NCI-H2227 treated with DMSO at 0.1 percent for 48 hours (cell line): ENCODE measurements around the gene RMDN2.
"Not testable (repeated sequence)": the region's sequence is repeated elsewhere in the genome, so short reads cannot be mapped to it uniquely, and the experiment has no call there.

Experiments used
- DNase-seq: peaks from one replicate; lab custom pipeline; 2025; lab: John Stamatoyannopoulos, UW

The RMDN2 gene

DNA sequence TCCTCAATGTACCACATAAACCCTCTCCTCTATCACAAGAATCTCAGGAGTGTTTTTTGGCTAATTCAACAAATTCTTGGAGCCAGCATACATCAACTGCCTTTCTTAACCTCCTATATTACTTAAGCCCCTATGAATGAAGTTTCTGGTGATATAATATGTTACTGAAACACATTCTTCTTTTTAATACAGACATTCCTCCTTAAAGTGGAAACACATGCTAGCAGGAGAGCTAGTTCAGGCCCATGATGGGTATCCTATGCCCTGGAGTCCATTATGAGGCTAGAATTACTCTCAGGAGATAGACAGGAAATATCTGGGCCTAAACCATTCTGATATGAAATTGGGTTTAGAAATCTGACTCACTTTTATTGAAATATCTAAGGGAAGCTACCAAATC is 26.6 kb upstream of the RMDN2 start:
- no peak for DNase-seq

DNA sequence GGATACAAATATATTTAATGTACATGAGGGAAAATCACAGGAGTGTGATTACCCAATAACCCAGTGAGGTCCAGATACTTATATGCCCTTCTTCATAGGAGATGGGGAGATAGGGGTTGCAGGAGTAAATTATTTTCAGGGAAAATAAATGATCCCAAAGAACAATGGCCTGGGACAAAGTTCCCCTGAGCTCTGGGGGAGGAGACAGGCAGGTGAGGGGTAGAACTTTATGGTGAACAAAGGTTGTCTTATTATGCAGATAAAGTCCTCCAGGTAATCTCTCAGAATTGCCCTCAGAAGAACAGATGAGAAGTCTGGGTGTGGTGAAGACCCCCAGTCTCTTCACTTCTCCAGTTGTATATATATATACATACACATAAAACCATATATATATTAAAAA is 22.1 kb upstream of the RMDN2 start:
- DNase-seq, result no peak

DNA sequence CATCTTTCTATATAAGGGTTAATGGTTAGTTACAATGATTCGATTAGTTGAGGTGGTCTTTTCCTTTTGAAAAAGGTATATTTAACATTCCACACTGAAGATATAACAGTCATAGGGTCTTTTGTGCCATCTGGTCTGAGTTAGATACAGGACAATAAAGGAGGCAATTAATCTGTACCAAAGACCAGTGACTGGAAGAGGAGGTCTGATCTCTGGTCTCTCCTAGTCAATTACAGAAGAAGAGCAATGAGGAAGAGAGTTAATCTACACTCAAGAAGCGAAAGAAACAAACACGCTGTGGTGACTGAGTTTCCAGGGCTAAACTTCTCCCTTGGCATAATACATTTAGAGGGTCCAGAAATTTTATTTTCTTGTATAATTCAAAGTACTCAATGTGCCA is 20.7 kb upstream of the RMDN2 start:
- no peak for DNase-seq

DNA sequence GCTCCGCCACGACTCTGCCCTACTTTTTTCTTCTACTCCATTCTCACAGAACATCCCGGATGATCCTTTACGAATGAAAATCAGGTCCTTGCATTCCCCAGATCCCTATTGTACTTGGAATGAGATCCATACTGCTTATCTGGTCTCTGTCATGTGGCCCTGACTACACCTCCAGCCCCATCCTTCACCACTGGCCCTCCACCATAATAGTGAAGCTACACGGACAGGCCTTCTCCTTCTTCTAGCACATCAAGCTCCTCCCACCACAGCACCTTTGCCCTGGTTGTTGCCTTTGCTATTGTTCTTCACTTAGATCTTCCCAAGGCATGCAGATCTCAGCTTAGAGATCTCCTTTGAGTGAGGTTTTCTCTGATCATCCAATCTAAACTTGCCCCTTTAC is 20.1 kb upstream of the RMDN2 start:
- no peak for DNase-seq

DNA sequence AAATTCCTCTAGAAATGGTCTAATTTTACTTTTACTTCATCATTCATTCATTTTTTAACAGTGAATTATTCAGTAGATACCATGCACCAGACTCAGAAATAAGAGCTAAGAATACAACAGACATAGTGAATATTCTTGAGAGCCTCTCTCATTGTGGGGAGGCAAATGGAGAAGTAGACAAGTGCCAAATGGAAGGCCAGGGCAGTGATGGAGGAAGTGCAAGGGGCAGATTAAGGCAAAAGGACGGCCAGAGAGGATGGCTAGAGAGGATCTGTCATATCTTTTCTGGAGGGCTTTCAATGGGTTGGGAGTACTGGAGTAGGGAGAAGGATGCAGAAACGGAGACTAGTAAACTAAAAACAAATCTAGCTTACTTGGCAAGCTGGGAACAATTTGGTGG is 19.0 kb upstream of the RMDN2 start:
- no peak for DNase-seq

DNA sequence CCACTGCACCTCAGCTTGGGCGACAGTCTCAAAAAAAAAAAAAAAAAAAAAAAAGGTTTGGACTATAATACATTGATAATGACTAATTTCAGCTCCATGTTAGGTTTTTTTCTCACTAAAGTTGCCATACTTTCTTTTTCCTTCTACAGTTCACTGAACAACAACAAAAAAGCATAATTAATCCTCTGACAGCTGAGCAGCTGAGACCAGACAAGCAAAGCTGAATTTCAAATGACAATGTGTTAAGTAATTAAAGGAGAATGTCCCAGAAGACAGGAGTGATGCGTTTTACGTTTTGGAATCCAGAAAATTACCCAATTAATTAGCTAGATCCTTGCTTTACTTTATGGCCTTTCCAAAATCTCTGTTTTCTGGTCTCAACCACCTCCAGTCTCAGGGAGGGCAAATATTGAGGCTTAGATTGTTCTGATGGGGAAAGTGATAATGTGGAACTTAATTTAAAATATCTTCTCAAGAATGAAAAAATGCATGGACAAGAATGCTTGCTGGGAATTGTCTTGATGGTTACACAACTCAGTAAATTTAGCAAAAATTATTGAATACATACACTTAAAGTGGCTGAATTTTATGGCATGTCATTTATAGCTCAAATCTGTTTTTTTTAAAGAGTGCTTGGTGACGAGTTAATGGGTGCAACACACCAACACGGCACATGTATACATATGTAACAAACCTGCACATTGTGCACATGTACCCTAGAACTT is 17.4 kb upstream of the RMDN2 start:
- no peak for DNase-seq

DNA sequence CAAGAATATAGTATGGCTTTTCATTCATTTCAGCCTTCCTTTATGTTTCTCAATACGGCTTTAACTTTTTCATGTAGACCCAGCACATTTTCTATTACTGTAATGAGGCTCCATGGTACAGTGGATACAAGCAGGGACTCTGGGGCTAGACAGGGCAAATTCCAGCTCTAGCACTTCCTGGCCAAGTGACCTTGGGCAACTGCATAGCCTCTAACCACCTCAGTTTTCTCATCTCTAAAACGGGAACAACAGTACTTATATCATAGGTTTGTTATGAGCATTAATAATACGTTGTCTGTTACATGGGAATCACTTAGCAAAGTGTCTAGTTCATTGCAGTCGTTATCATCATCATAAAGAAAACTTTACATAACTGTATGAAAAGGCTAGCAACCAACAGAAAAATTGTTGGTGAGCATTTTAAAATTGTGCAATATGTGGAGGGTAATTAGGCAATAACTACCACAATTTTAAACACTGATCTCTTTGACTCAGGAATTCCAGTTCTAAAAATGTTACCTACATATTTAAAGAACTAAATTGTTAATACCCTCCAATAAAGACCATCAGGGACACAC is 13.7 kb upstream of the RMDN2 start:
- no peak for DNase-seq

DNA sequence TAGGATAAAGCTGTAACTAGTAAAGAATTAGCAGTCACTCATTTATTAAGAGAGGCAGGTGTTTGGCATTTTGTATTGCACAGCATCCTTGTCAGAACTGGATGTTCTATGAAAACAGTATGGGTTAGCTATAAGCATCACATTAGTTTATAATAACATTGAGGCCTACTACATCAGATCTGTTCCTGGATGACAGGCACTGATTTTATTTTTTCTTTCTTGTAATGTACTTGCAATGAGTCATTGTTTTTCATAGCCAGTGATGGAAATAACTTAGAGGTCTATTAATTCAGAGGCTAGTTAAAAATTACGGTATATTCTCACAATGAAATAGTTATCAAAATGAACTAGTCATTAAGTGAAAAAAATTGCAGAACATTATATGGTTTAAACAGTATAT is 13.0 kb upstream of the RMDN2 start:
- no peak for DNase-seq

DNA sequence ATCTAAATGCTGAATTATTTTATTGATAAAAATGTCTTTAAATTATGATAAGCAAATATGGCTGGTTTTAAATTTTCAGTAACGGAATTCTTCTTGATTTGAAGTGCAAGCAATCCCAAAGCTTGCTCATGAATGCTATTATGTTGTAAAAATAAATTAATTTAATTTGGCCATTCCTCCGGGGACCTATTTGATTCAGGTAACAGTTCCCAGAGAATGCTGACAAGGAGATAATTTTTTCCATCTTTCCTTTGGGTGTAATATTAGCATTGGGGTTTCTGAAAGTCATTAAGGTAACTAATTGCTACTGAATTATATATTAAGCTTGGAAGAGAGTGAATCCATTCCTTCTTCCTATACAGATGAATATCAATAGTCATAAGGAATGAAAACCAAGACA is 12.5 kb upstream of the RMDN2 start:
- no peak for DNase-seq

DNA sequence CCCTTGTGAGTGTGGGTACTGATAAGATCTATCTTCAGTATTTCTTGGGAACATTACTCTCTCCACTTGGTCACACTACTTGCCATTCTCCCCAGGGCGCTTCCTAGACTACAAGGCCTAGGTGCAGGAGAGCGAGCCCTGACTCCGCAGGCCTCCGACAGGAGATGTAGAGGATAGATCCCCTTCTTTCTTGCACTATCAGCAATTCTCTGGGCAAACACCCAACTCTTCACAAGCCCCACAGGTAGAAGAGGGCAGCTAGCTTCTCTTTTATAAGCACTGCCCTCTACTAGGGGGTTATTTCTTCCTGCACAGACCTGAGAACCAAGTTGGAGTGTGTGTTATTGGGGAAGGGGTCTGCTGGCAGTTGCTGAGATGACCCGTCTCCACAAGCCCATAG is 10.7 kb upstream of the RMDN2 start:
- no peak for DNase-seq

DNA sequence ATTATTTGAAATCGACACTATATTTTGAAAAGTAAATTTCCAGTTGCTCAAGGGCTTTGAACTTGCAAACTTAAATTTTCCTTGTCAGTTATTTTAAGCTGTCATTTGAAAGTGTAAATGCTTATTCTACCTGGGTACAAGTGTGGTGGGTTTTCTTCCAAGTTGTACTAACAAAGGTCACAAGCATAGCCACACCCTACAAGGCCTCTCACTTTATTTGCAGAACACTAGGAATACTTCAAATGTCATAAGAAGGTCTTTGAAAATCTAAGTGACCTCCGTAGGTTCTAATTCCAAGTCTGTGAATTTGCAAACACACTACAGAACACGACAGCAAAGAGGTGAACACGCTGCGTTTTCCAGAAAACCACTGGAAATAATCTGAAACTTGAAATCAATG is 9.3 kb upstream of the RMDN2 start:
- DNase-seq, result no peak

DNA sequence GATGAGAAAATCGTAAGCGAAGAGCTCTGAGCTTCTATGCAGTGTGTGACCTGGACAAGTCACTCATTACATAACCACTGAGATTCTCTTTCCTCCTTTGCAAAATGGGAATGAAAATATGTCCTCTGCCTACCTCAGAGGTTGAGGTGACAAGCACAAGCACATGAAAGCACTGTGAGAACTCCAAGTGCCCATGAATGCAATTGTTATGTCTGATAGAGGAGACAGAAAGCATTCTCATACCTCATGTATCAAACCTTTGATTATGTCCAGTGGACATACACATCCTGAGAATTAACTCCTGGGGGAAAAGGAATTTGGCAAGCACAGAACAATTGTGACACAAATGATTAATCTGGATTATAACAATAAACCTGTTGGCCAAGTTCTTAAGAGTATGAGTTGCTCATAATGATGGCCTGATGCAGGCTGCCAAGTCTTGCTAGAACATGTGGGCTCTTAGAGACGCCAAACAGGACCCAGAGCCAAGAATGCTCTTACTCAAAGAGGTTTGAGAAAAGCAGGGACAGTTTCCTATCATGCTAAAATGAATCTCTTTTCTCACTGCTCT is 8.5 kb upstream of the RMDN2 start:
- DNase-seq, result no peak

DNA sequence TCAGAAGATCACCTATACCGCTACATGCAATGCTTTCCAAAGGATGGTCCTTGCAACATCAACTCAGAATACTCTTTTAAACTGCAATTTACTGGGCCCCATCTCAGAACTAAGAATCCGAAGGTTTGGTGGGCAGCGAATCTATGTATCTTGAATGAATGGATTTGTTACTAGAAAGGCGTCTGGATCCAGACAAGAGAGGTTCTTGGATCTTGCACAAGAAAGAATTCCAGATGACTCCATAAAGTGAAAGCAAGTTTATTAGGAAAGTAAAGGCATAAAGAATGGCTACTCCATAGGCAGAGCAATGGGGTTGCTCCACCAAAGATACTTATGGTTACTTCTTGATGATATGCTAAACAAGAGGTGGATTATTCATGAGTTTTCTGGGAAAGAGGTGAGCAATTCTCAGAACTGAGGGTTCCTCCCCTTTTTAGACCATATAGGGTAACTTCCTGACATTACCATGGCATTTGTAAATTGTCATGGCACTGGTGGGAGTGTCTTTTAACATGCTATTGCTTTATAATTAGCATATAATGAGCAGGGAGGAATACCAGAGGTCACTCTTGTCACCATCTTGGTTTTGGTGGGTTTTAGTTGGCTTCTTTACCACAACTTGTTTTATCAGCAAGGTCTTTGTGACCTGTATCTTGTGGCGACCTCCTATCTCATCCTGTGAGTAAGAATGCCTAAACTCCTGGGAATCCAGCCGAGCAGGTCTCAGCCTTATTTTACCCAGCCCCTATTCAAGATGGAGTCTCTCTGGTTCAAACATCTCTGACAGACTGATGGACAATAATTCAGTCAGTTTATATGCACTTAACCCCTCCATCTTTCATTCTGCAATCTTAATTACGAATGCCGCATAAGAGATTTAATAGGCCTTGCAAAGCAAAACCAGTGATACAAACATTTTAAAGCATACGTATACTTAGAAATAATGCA is 7.5 kb upstream of the RMDN2 start:
- no peak for DNase-seq

DNA sequence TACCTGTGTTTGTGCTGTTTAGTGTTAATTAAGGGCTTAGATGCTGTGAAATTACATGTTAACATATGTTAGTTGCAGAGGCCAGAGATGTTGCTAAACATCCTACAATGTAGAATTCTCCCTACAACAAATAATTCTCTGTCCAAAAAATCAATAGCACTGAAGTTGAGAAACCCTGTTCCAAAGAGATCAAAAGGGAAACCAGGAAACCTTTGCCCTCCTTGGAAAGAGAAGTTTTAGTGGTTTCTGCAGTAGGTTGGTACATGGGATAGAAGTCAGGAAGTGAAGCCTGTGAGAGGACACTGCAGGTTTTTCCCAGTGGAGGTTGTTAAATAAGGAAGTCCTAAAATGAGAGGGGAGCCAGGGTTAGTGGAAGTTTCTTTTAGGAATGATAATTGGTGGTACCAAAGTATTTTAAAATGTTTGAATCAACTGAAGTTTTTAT is 6.3 kb upstream of the RMDN2 start:
- no peak for DNase-seq

DNA sequence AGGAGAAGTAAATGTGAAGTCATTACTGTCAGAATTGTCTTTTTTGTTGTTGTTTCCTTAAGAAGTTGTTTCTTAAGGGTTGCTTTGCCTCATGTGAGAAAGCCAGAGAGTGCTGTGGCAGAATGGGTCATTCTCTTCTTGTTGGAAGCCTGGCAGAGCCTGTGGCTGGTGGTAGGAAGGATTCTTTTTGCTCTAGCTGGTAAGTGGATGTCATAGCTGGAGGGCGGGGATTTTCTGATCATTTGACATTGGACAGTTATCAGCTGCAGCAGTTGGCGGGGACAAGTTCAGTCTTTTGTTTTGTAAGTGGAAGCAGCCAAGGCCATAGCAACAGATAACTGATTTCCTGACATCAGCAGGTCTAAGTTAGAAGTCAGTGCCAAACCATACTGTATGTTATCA is 5.5 kb upstream of the RMDN2 start:
- no peak for DNase-seq

DNA sequence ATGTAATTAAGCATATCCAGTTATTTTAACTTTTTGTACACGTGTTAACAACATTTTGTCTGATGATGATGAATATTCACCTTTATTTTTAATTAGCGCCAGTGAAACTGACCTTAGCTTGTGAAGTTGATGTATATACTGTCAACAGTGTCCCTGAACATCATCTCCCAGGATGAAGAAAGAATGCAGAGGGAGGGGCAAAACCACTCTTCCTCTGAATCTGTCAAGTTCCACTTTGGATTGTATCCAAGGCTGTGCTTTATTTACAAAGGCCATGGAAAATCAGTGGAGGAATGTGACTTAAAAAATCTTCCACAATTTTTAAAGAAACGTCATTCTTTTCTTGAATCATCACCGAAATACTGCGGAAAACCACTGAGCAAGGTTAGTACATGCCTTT is 4.5 kb upstream of the RMDN2 start:
- no peak for DNase-seq

DNA sequence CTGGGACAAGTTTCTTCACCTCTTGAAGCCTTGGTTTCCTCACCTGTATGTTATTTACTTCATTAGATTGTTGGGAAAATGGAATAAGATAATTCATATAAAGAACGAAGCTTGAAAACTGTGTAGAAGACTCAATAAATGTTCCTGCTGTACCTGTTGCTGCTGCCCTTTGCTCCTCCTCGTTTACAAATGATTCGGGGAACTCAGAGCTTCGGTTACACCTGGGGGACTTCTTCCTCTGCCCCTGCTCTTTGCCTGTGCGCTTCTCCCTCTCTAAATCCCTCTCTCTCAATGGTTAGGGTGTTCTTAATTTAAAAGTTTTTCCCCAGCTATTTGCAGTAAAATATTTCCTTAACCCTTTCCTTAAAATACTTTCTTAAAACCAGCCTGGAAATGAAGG is 3.3 kb upstream of the RMDN2 start:
- no peak for DNase-seq

DNA sequence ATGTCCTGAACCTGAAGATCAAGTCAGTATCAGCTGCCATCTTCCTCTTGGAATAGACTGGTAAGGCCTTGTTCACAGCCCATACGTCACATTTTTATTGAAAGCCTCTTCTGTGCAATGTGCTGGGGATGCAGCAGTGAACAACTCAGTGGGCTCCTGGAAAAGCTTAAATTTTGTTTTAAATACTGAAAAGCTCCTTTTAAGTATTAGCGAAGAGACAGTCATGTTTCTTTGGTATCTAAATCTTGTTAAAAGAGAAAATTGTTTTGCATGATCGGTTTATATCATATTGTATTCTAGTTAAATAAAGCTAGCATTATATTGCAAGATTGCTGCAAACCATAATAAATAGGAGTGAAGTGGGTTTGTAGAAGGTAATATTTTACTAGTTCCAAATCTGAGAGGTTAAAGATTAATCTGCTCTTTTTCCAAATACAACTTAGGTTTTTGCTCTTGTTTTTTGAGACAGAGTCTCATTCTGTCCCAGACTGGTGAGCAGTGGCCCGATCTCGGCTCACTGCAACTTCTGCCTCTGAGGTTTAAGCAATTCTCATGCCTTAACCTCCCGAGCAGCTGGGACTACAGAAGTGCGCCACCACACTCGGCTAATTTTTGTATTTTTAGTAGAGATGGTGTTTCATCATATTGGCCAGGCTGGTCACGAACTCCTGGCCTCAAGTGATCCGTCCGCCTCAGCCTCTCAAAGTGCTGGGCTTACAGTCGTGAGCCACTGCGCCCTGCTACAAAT is 1.6 kb upstream of the RMDN2 start:
- DNase-seq, result no peak

DNA sequence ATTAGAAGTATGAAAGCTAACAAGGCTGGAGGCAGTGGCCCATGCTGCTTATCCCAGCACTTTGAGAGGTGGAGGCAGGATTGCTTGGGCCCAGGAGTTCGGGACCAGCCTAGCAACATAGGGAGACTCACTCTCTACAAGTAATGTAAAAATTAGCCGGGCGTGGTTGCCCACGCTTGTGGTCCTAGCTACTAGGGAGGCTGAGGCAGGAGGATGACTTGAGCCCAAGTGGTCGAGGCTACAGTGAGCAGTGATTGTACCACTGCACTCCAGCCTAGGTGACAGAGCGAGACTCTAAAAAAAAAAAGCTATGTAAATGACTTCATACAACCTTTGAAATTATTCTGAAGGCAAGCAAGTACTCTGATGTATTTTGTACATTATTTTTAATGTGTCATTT is 1.5 kb downstream of the RMDN2 start:
- DNase-seq, result no peak

DNA sequence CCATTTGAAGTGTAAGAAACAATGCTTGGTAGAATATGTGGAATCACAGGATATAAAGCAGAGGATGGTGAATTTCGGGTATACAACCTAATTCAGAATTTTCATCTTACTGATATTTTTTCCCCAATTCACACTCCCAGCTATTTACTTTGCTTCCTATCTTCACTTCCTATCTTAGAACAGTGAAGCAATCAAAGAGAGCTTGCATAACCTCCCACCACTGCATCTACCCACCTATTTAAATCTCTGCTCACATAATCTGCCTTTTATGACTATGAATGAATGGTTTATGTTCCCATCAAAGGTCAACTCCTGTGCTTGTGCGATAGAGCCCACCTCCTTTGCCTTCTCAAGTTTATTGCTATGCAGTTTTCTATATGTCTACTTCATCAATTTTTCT is 3.3 kb downstream of the RMDN2 start:
- DNase-seq, result no peak

DNA sequence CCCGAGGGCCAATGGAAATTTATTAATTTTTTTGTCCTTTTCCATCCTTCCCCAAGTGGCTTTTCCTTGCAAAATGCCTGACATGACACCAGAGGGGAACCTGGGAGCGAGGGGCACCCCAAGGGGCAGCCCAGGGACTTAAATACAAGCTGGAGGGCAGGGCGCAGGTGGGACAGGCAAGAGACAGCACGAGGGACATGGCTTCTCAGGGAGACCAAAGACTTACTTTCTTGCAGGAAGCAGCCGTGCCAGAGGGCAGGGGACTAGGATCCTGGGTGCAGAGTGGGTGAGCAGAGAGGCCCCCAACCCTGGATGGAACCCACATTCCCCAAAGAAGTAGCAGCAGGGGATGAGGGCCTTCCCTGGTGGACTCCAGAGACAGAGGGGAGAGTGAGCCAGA is 5.3 kb downstream of the RMDN2 start:
- not testable (repeated sequence) for DNase-seq

DNA sequence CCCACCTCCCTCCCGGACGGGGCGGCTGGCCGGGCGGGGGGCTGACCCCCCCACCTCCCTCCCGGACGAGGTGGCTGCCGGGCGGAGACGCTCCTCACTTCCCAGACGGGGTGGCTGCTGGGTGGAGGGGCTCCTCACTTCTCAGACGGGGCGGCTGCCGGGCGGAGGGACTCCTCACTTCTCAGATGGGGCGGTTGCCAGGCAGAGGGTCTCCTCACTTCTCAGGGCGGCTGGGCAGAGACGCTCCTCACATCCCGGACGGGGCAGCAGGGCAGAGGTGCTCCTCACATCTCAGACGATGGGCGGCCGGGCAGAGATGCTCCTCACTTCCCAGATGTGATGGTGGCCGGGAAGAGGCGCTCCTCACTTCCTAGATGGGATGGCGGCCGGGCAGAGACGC is 7.8 kb downstream of the RMDN2 start:
- not testable (repeated sequence) for DNase-seq
